AG04450 (cell line): ENCODE data around the gene ADIPOR2. TPM values are rescaled to one million over a fixed set of nuclear protein-coding genes. Genes with fewer than 3 reads are reported as not detected.
"Not testable (repeated sequence)": the region's sequence is repeated elsewhere in the genome, so short reads cannot be mapped to it uniquely, and the experiment has no call there.

ENCODE experiments used
- CTCF ChIA-PET: fragments of 300-600, 350-600 bp; formaldehyde crosslinking; extraction: SDS; loops from one replicate; lab custom pipeline; 2022; ENCODE audit warnings: antibody characterized with exemption, inconsistent platforms; lab: Charles Lee
- POLR2A ChIA-PET: fragments of 350-600 bp; formaldehyde crosslinking; extraction: SDS; loops from one replicate; lab custom pipeline; 2021; ENCODE audit warnings: antibody characterized with exemption, inconsistent platforms; lab: Yijun Ruan, JAX
- DNase-seq: peaks from one replicate; pipeline ENCODE4 v3.0.0-alpha.2; 2011; ENCODE audit warnings: low read depth, low spot score
- H3K27ac ChIP-seq: one replicate; pipeline ENCODE4 v1.5.1; 2012; ENCODE audit warnings: low read depth, low read length, control low read depth
- H3K27me3 ChIP-seq: one replicate; pipeline ENCODE4 v1.6.0; 2012; ENCODE audit warnings: low read length; ENCODE audit not compliant: control insufficient read depth, insufficient read depth
- H3K4me3 ChIP-seq: 2 replicates; pipeline ENCODE4 v1.5.1; 2011; ENCODE audit warnings: mild to moderate bottlenecking, low read depth, low read length, control low read depth
- H3K9me3 ChIP-seq: 2 replicates; pipeline ENCODE4 v1.5.1; 2012; ENCODE audit warnings: low read length; ENCODE audit not compliant: control insufficient read depth, insufficient read depth
- polyA plus RNA-seq: library from polyadenylated mRNA; depleted of rRNA; stranded (reverse); fragments of >200 nt; gene quantifications from 2 replicates; pipeline ENCODE4 v1.2.3, GENCODE V29; 2011
- TF ChIP-seq, protein P1 (sequence below): IDR thresholded peaks from 2 replicates; pipeline ENCODE4 v1.5.1; 2011; ENCODE audit warnings: low read depth, low read length, control low read depth, inconsistent platforms

The ADIPOR2 gene
- polyA plus RNA-seq, 1 experiment = 39.5 TPM

- ChIA-PET POLR2A (no interaction called here), CTCF (no interaction called here)
- Histone ChIP-seq H3K27ac (no peak overlapping the region), H3K27me3 (no peaks in the 10 kb centered on the region), H3K9me3 (no peaks in the 10 kb centered on the region), H3K4me3 (no peak overlapping the region)
- DNase-seq = no peak
- TF ChIP-seq, protein P1, sequence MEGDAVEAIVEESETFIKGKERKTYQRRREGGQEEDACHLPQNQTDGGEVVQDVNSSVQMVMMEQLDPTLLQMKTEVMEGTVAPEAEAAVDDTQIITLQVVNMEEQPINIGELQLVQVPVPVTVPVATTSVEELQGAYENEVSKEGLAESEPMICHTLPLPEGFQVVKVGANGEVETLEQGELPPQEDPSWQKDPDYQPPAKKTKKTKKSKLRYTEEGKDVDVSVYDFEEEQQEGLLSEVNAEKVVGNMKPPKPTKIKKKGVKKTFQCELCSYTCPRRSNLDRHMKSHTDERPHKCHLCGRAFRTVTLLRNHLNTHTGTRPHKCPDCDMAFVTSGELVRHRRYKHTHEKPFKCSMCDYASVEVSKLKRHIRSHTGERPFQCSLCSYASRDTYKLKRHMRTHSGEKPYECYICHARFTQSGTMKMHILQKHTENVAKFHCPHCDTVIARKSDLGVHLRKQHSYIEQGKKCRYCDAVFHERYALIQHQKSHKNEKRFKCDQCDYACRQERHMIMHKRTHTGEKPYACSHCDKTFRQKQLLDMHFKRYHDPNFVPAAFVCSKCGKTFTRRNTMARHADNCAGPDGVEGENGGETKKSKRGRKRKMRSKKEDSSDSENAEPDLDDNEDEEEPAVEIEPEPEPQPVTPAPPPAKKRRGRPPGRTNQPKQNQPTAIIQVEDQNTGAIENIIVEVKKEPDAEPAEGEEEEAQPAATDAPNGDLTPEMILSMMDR = no peak
Observed at GRCh38 chr12:1731019-1731687, 40.3 kb downstream of the ADIPOR2 start.

GRCh38 chr12:1731688-1732078 lies 40.8 kb downstream of the ADIPOR2 start:
- H3K9me3 ChIP-seq, DNase-seq, POLR2A ChIA-PET, CTCF ChIA-PET, H3K4me3 ChIP-seq, H3K27ac ChIP-seq, H3K27me3 ChIP-seq: not testable (repeated sequence)

DNA sequence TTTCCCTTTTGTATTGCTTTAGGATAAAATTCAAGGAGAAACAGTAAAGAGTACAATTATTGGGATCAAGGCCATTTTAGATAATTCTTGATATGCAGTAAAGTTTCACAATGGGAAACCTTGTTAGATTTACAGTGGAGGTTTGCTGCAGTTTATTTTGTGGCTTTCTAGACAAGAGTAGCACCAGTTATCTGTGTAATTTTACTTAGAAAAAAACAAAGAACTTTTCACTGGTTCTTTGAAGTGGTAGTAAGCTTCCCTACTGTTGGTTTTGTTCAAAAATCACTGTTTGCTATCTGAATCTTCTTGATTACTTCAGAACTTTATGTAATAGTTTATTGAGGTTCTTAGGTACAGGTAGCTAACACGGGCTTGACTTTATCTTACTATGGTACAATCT lies 42.0 kb downstream of the ADIPOR2 start:
- H3K4me3 ChIP-seq = no peak overlapping the region
- H3K9me3 ChIP-seq = no peaks in the 10 kb centered on the region
- ChIA-PET POLR2A (no interaction called here), CTCF (interaction anchor here (0.6 kb wide), 1 partner anchor 207 kb away, joined by 3 read pairs; no protein-coding TSS in a partner anchor)
- H3K27me3 ChIP-seq = no peaks in the 10 kb centered on the region
- no peak for DNase-seq
- TF ChIP-seq, protein P1 = no peak
- H3K27ac ChIP-seq = no peak overlapping the region

GRCh38 chr12:1733712-1734111 lies 42.8 kb downstream of the ADIPOR2 start:
- DNase-seq, H3K27me3 ChIP-seq, H3K9me3 ChIP-seq, H3K27ac ChIP-seq, H3K4me3 ChIP-seq, POLR2A ChIA-PET, CTCF ChIA-PET: not testable (repeated sequence)

DNA sequence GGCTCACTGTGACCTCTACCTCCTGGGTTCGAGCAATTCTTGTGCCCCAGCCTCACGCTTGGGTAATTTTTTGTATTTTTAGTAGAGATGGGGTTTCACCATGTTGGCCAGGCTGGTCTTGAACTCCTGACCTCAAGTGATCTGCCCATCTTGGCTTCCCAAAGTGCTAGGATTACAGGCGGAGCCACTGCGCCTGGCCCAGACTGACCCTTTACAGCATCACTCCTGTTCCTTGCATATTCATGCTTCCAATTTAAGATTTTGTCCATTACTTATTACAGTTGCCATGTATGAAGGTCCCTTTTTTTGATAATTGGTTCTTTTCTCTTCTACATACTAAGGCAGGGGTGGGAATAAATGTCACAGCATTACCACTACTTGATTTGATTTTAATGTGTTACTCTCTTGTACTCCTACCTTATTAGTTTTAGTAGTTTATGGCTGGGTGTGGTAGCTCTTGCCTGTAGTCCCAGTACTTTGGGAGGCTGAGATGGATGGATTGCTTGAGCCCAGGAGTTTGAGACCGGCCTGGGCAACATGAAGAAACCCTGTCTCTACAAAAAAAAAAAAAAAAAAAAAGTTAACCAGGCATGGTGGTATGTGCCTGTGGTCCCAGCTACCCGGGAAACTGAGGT lies 46.9 kb downstream of the ADIPOR2 start:
- ChIA-PET CTCF (no interaction called here), POLR2A (no interaction called here)

DNA sequence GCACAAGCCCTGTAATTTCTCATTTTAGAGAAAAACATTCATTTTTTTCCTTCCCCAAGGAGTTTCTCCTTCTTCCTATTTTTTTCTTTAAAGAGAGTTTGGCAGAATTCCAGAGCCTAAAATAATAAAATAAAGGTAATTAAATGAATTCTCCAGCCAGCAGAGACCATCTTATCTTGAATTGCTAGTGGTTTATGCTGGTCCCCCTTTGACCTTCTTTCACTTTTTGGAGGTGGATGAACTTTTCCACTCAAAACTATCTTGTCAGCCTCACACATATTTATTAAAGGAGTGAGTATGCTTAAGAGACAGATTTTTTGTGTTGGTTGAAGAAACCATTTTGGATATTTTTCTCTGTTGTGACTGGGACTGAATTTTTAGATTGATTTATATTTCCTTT lies 47.6 kb downstream of the ADIPOR2 start:
- no peak for DNase-seq

More for the DNA sequence above, 46.9 kb downstream of the ADIPOR2 start:
- Histone ChIP-seq H3K27me3 (no peaks in the 10 kb centered on the region), H3K9me3 (no peaks in the 10 kb centered on the region), H3K4me3 (no peak overlapping the region), H3K27ac (no peak overlapping the region)
- no peak for DNase-seq
- TF ChIP-seq, protein P1 = no peak

More for the DNA sequence above, 47.6 kb downstream of the ADIPOR2 start:
- H3K27ac ChIP-seq = no peak overlapping the region
- POLR2A ChIA-PET = no interaction called here
- no peaks in the 10 kb centered on the region for H3K9me3 ChIP-seq
- TF ChIP-seq, protein P1 = no peak
- no peak overlapping the region for H3K4me3 ChIP-seq
- no peaks in the 10 kb centered on the region for H3K27me3 ChIP-seq
- CTCF ChIA-PET = no interaction called here
